AG09319 (cell line): Measurements from ENCODE around the gene HOXA3.

Experiments used
- DNase-seq: peaks from one replicate; pipeline ENCODE4 v3.0.0-alpha.2; 2010; ENCODE audit warnings: low read depth; ENCODE audit errors: extremely low read depth
- CTCF ChIP-seq: IDR thresholded peaks from 2 replicates; pipeline ENCODE4 v1.5.1; 2011; ENCODE audit warnings: low read depth, mild to moderate bottlenecking, inconsistent platforms, low read length, moderate library complexity

HOXA3 gene

GRCh38 chr7:27068259-27068658 lies 84.1 kb downstream of the HOXA3 start:
- no peak for DNase-seq
- TF ChIP-seq CTCF, result no peak

DNA sequence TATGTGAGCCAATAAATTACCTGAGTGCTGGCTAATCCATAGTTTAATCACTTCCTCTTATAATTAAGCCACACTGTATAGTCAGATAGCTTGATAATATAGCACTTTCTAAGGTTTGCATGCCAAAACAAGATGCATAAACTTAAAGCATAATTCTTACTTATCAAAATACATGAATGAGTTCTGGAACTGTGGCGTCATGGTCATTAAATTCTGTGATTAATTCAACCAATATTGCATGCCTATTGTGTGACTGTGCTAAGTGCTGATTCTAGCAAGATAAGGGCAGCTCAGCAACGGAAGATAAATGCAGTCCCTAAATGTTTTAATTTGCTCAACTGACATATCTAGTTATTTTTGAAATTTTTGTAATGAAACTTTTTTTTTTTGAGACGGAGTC lies 86.2 kb downstream of the HOXA3 start:
- DNase-seq, result no peak
- no peak for TF ChIP-seq CTCF

DNA sequence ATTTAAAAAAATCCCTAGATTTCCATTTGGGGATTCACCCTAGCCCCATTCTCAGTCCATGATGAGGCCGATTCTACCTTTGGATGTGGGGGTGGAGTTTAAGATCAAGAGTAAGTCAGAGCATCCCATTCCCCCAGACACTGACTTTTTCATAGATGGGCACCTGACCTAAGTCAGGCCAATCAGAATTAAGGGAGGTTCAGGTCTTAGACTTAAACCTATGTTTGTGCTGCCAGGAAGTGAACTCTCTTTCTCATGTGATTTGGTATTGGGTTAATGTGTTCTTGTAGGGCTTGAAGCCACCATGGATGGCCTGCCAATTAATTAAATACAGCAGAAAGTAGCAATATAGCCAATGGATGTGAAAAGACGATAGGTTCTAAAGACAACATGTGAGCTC lies 86.7 kb downstream of the HOXA3 start:
- no peak for DNase-seq
- TF ChIP-seq CTCF, result no peak

DNA sequence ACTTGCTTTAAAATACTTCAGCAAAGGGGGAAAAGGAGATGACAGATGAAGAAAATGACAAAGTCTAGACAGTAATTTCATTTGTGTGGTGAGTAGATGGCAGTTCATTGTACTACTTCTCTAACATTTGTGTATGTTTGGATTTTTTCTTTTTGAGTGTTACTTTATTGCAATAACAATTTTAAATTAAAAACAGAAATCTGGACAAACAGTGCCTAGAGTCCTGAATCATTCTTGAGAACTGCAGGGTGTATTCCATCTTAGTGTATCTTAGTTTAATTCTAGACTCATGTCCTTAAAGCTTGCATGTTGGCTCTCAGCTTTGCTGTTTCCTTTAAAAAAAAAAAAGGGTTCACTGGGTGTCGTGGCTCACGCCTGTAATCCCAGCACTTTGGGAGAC lies 87.7 kb downstream of the HOXA3 start:
- no peak for DNase-seq
- TF ChIP-seq CTCF, result no peak

DNA sequence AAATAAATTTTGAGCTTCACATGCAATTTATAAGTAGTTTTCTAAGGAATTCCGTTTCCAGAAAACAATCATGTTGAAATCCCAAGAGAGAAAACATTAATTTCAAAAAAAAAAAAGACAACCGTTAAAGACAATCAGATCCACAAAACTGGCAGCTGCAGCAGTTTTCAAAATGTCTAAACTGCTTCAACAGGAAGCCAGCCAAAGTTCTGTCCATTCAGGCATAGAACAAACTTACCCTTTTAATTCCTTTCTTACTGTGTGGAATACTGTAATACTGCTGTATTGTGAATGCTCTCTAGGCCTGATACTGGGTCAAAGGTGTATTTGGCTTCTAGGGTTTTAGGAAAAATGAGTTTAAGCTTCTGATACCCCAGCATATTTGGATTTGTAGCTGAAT lies 88.2 kb downstream of the HOXA3 start:
- no peak for TF ChIP-seq CTCF
- DNase-seq, result no peak

GRCh38 chr7:27062946-27063345 lies 89.4 kb downstream of the HOXA3 start:
- DNase-seq, result no peak
- no peak for TF ChIP-seq CTCF
